ENCODE measurements around the gene SDK1.
"Not testable (repeated sequence)": the region's sequence is repeated elsewhere in the genome, so short reads cannot be mapped to it uniquely, and the experiment has no call there.

SDK1 gene

GRCh38 chr7:3755778-3756453 lies 454.9 kb downstream of the SDK1 start:
- not testable (repeated sequence) for DNase-seq

- DNase-seq, result no peak
Observed at GRCh38 chr7:3757059-3757458, 456.0 kb downstream of the SDK1 start.

DNA sequence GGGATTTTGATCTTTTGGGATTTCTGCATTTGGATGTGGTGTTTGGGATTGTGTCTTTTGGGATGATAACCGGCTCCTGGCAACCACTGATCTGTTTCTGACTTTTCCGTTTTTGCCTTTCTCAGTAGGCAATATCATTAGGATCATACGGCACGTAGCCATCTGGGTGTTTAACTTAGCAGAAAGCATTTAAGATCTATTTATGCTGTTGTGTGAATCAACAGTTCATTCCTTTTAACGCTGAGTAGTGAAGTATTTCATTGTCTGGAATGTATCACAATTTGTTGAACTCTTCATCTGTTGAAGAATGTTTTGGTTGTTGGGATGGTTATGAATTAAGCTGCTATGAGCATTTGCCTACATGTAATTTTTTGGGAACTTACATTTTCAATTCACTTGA lies 459.6 kb downstream of the SDK1 start:
- DNase-seq, result no peak

GRCh38 chr7:3762146-3762831 lies 461.2 kb downstream of the SDK1 start:
- no peak for DNase-seq

GRCh38 chr7:3767917-3768777 lies 467.1 kb downstream of the SDK1 start:
- DNase-seq, result no peak

DNA sequence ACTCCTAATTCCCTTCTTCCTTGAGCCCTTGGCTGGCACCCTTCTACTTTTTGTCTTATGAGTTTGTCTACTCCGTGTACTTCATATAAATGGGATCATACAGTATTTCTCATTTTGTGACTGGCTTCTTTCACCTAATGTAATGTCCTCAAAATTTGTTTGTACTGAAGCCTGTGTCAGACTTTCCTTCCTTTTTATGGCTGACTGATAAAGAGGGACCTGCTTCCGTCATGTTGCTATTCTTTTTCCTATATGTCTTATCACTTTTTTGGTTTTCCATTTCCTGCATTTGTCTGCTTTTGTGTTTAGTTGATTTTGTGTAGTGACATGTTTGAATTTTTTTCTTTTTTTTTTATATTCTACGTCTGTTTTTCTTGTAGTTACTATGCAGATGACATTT lies 470.9 kb downstream of the SDK1 start:
- no peak for DNase-seq

- DNase-seq, result no peak
Observed at GRCh38 chr7:3778345-3778744, 477.3 kb downstream of the SDK1 start.

GRCh38 chr7:3780016-3780415 lies 479.0 kb downstream of the SDK1 start:
- no peak for DNase-seq

DNA sequence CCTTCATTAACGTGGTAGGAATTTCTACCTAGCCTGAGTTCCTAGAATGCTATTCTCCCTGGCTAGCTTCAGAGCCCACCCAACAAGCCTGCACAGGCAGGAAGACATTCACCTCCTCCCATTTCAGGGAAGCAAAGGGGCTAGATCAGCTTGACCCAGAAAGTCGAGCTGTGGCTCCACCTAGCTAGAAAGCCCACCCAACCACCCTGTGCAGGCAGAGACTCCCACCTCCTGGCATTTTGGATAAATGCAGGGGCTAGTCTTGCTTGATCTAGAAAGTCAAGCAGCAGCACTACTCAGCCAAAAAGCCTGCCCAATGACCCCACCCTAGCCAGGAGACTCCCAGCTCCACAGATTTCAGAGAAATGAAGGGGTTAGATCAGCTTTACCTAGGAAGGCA lies 479.5 kb downstream of the SDK1 start:
- DNase-seq, result no peak

DNA sequence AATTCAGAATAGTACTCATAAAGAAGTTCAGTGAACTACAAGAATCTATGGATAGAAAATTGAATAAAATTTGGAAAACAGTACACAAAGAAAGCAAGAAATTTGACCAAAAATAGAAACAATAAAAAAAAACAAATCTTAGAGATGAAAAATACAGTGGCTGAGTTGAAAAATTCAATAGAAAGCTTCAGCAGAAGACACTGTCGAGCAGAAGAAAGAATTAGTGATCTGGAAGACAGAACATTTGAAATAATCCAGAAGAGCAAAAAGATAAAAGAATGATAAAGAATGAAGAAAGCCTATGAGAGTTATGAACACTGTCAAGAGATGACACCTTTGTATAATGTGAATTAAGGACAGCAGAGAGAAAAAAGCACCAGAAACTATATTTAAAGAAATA lies 480.6 kb downstream of the SDK1 start:
- DNase-seq, result no peak

GRCh38 chr7:3787717-3788264 lies 486.7 kb downstream of the SDK1 start:
- no peak for DNase-seq

- no peak for DNase-seq
Observed at GRCh38 chr7:3790803-3791202, 489.8 kb downstream of the SDK1 start.

DNA sequence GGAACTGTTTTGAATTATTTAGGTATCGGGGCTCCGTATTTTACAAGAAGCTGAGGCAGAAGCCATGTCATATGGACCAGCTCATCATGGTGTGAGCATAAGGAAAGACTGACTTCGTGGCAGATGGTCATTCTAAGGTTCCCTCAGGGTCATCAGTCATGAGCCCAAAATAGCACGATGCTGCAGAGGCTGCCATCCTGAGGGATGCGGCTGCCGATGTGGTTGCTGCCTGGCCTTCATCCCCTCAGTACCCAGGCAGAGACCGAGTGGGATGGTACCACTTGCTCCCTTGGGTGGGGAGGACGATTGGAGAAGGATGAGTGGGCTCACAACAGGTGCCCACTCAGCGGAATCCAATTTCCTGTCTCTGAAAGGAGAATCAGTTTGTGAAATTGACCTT lies 490.3 kb downstream of the SDK1 start:
- DNase-seq, result no peak

DNA sequence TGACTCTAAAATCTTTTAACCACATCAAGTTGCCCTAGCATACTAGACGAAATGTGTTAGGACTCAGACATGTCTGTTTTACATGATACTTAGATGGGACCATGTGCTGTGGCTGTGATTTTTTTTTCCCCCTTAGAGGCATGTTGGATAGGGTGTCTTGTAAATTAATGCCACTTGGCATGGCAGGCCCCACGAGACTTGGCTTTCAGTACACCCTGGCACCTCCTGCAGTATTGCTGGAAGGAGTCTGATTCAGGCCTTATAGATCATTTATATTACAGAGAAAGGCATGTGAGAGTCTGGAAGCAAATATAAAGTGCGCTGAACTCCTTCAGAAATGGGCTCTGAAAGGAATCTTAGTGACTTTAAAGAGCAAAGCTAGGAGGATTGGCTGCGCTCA lies 494.1 kb downstream of the SDK1 start:
- no peak for DNase-seq

- no peak for DNase-seq
Observed at GRCh38 chr7:3795781-3796180, 494.7 kb downstream of the SDK1 start.

- no peak for DNase-seq
Observed at GRCh38 chr7:3805151-3805550, 504.1 kb downstream of the SDK1 start.

GRCh38 chr7:3806516-3806915 lies 505.5 kb downstream of the SDK1 start:
- no peak for DNase-seq

GRCh38 chr7:3807824-3808223 lies 506.8 kb downstream of the SDK1 start:
- DNase-seq, result no peak

DNA sequence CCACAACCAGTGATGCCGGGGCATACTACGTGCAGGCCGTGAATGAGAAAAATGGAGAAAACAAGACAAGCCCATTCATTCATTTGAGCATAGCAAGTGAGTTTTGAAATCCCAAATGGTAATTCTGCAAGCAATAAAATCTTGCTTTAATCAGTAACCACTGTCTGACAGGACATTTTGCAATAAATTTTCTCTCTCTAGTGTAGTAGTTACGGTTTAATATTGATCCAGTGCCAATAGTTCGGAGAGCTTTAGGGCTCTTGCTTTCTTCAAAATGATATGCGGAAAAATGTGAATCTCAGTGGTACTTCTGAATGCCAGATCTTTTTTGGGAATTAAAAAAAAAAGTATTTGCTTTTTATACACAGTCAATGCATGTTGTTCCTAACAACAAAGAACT lies 520.4 kb downstream of the SDK1 start:
- no peak for DNase-seq

DNA sequence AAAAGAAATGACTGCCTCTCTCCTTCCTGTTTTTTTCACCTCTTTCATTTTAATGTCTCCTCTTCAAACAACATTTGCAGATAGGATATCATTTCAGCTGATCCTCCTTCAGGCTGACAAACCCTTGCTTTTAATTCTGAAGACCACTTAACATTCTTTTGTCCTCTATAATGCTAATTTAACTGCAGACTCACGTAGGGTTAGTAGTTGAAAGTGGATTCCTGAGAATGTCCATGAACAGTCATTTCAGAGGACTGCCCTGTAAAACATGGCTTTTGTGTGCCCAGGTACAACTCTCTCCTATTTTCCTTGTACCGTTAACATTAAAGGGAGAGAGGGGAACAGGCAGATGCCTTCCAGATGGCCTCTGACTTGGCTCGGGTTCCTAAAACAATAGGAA lies 524.4 kb downstream of the SDK1 start:
- DNase-seq, result no peak

DNA sequence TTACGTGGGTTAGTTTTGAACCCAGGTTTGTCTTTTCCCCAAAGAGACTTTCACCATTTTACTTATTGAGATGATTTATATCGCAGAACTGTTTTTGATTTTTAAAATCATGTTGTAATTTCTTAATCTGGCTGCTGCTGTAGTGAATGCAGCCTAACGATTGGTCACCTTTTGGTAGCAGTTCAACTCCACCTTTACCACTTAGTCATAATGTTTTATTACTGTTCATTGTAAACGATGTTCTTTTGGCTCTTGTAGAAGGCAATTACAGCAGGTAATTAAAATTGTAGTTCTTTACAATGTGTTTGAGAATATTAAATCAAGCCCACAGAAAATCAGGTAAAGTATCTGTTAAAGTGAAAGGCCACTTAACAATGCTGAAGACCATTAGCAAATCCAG lies 531.1 kb downstream of the SDK1 start:
- no peak for DNase-seq

- no peak for DNase-seq
Observed at GRCh38 chr7:3835109-3835508, 534.1 kb downstream of the SDK1 start.

DNA sequence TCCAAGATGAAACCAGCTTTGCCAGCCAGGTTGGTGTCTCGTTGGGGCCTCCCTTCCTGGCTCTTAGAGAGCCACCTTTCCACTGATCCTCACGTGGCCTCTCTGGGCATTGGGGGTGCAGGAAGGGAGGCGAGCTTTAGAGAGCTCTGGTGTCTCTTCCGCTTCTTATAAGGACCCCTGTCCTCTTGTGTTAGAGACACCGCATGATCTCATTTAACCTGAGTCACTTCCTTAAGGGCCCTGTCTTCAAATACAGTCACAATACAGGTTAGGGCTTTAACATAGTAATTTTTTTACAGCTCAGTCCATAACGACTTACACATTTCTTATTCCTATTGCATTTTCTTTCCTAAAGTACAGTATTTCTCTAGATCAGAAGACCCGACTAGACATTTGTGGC lies 535.8 kb downstream of the SDK1 start:
- no peak for DNase-seq
